ENCODE results near the gene PIN1.
"Not testable (repeated sequence)": the region's sequence is repeated elsewhere in the genome, so short reads cannot be mapped to it uniquely, and the experiment has no call there.

PIN1 gene

GRCh38 chr19:9834726-9835506 is at the start of gene PIN1:
Gene PIN1 (plus strand): TSS chr19:9835318. CDS start chr19:9835345, 27 bp downstream.
- DNase-seq (ENCODE audit: low spot score) = peak; percentile 99

DNA sequence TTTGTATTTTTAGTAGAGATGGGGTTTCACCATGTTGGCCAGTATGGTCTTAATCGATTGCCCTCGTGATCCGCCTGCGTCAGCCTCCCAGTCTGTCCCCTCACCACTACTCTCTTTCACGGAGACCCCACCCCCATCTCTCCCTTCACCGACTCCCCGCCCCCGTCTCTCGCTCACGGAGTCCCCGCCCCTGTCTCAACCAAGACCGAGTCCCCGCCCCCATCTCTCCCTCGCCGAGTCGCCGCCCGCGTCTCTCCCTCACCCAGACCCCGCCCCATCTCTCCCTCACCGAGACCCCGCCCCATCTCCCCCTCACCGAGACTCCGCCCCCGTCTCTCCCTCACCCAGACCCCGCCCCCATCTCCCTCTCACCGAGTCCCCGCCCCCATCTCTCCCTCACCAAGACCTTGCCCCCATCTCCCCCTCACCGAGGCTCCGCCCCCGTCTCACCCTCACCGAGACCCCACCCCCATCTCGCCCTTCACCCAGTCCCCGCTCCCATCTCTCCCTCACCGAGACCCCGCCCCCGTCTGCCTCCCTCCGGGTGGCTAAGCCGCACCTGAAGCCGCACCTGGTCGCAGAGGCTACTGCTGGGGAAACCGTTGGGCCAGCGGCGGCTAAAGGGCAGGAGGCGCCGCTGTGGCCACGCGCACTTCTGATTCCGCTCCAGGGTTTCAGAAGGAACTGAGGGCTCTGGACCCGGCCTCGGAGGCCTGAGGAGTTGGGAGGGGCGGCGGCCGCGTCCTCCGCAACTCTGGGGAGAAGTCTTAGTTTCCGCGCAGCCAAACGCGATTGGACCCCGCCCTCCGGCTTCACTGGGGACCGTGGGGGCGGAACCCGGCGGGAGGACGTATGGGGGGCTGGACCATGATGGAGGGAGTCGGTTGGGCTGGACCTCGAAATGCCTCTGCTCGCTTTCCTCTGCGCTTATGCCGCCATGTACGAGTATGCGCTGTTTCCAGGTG is 49.5 kb upstream of the PIN1 start:
- peak; percentile 96 for DNase-seq (ENCODE audit: low spot score)

DNA sequence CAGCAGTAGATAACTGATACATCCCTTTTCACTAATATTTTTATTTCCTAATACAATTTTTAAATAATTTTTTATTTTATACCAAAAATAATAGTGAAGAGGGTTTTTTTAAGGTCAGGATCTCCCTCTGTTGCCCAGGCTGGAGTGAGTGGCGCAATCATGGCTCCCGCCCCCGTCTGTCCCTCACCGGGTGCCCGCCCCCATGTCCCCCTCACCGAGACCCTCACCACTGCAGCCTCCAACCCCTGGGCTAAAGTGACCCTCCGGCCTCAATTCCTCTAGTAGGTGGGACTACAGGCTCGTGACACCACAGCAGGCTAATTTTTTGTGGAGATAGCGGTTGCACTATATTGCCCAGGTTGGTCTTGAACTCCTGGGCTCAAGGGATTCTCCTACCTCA is 48.8 kb upstream of the PIN1 start:
- DNase-seq (ENCODE audit: low spot score) = no peak

DNA sequence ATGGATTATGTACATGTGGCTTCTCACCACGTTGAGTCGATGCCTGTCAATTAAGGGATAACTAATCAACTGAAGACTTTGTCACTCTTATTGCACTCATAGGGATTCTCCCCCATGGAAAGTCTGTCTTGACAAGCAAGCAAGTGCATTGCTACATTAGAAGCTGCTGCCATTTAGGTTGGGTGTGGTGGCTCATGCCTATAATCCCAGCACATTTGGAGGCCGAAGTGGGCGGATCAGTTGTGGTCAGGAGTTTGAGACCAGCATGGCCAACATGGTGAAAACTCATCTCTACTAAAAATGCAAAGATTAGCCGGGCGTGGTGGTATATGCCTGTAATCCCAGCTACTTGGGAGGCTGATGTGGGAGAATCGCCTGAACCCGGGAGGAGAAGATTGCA is 48.3 kb upstream of the PIN1 start:
- DNase-seq (ENCODE audit: low spot score) = no peak

DNA sequence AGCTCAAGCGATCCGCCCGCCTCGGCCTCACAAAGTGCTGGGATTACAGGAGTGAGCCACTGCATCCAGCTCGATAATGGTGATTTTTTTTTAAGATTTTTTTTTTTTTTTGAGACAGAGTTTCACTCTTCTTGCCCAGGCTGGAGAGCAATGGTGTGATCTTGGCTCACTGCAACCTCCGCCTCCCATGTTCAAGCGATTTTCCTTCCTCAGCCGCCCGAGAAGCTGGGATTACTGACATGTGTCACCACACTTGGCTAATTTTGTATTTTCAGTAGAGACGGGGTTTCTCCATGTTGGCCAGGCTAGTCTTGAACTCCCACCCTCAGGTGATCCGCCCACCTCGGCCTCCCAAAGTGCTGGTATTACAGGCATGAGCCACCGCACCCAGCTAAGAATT is 46.5 kb upstream of the PIN1 start:
- not testable (repeated sequence) for DNase-seq (ENCODE audit: low spot score)

GRCh38 chr19:9789066-9789465 is 46.1 kb upstream of the PIN1 start:
- DNase-seq (ENCODE audit: low spot score) = no peak

DNA sequence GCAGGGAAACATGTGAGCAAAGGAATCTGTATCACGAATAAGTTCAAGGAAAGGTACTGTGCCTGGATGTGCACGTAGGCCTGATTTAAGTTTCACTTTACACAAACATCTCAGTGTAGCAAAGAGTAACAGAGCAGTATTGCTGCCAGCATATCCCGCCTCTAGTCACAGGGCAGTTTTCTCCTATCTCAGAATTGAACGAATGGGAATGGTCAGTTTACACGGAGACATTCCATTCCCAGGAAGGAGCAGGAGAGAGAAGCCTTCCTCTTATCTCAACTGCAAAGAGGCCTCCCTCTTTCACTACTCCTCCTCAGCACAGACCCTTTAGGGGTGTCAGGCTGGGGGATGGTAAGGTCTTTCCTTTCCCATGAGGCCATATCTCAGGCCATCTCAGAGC is 45.5 kb upstream of the PIN1 start:
- not testable (repeated sequence) for DNase-seq (ENCODE audit: low spot score)

GRCh38 chr19:9791073-9791367 is 44.1 kb upstream of the PIN1 start:
- not testable (repeated sequence) for DNase-seq (ENCODE audit: low spot score)

DNA sequence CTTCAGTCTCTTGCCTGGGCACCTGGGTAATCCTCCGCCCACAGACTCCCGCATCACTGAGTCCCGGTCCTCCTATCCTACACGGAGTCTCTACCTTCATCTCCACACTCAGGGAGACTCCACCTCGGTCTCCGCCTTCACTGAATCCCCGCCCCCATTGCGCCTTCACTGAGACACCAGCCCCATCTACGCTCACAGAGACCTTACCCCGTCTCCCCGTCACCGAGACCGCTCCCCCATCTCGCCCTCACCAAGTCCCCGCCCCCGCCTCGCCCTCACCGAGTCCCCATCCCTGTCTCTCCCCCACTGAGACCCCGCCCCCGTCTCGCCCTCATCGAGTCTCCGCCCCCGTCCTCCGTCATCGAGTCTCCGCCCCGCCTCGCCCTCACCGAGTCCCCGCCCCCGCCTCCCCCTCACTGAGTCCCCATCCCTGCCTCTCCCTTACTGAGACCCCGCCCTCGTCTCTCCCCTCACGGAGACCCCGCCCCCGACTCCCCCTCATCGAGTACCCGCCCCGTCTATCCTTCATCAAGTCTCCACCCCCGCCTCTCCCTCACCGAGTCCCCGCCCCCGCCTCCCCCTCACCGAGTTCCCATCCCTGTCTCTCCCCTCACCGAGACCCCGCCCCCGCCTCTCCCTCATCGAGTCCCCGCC is 43.4 kb upstream of the PIN1 start:
- DNase-seq (ENCODE audit: low spot score) = peak; percentile 97

- DNase-seq (ENCODE audit: low spot score) = peak; percentile 96
These were observed 42.7 kb upstream of the PIN1 start for GRCh38 chr19:9792206-9793070.

- peak; percentile 50 for DNase-seq (ENCODE audit: low spot score)
These were observed 42.0 kb upstream of the PIN1 start for GRCh38 chr19:9793071-9793591.

DNA sequence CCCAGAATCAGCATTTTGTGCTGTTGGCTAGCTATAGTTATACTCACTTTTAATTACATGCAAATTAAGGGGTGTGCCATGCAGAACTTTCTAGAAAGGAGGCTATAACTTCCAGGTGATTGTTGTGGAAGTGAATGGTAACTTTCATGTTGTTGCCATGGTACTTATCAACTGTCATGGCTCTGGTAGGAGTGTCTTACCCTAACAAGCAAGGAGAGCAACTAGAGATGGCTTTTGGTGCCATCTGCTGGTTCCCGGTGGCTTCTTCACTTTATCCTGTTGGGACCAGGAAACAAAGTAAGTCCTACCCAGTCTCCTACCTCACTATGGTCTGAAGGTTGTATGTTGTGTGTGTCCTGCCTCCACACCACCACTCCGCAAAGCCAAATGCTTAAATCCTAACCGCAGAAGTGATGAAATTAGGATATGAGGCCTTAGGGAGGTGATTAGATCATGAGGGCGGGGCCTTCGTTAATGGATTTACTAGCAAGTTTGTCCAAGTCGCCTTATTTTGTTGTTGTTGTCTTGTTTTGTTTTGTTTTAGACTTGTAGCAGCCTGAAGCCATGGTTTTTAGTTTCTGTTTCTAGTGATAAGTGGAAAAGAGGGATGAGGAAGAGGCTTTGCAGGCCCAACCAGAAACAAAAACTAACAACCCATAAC is 38.9 kb upstream of the PIN1 start:
- DNase-seq (ENCODE audit: low spot score) = peak; percentile 94

GRCh38 chr19:9797871-9798270 is 37.2 kb upstream of the PIN1 start:
- DNase-seq (ENCODE audit: low spot score) = no peak

- no peak for DNase-seq (ENCODE audit: low spot score)
These were observed 36.0 kb upstream of the PIN1 start for GRCh38 chr19:9799162-9799561.

GRCh38 chr19:9801976-9802375 is 33.1 kb upstream of the PIN1 start:
- DNase-seq (ENCODE audit: low spot score) = no peak

DNA sequence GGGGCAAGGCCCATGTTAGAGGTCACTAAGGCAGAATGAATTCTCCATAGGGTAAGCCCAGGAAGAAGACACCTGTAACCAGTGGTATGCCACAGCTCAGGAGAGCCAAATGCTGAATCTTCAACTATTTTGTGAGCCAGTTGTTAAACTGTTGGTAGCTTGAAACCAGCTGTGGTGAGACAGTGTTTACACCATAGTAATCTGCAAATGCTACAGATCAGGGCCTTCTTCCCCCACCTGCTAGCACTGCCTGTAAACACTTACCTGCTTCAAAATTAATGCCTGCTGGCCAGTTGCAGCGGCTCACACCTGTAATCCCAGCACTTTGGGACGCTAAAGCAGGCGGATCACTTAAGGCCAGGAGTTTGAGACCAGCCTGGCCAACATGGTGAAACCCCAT is 28.3 kb upstream of the PIN1 start:
- no peak for DNase-seq (ENCODE audit: low spot score)

- DNase-seq (ENCODE audit: low spot score) = no peak
These were observed 26.0 kb upstream of the PIN1 start for GRCh38 chr19:9808855-9809824.

- no peak for DNase-seq (ENCODE audit: low spot score)
These were observed 24.0 kb upstream of the PIN1 start for GRCh38 chr19:9811139-9811538.

DNA sequence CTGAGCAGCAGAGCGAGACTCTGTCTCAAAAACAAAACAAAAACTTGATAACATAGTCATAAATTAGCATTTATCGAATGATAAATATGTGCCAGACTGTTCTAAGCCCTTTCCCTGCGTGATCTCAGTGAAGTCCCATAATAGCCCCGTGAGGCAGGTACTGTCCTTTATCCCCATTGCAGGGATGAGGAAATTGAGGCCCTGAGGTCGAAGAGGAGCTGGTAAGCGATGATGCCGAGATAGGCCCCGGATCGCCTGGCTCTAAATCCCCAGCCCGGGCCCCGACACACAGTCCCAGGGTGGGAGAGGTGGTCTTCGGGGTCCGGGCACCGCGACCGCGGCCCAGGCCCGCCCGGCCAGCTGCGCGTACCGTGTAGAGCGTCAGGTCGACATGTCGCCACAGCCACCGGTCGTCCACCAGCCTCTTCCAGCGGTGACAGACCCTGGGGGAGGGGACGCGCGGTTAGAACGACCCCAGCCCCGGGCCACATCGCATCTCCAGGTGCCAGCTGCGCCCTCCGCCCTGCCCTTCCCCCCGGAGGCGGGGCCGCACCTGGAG is 16.9 kb upstream of the PIN1 start:
- no peak for DNase-seq (ENCODE audit: low spot score)
